Endothelial cell of umbilical vein (primary cell): ENCODE results near the gene AKAP1. TPM values are rescaled to one million over a fixed set of nuclear protein-coding genes. Genes with fewer than 3 reads are reported as not detected.

Experiments
- BruUV-seq: library from RNA; stranded (reverse); fragments of 400-500 nt; replicated peaks from 2 replicates; lab custom pipeline; 2021; lab: Mats Ljungman, UMichigan
- CTCF ChIA-PET: fragments of 300-600, 350-600 bp; sonication (Branson Sonifier 250); formaldehyde crosslinking; loops from one replicate; lab custom pipeline; 2021; ENCODE audit warnings: antibody characterized with exemption, inconsistent platforms; lab: Charles Lee
- POLR2A ChIA-PET: fragments of 300-600, 350-600 bp; sonication (Branson Sonifier 250); formaldehyde crosslinking; loops from one replicate; lab custom pipeline; 2021; ENCODE audit warnings: antibody characterized with exemption, inconsistent platforms; lab: Charles Lee
- DNase-seq: peaks from one replicate; pipeline ENCODE4 v3.0.0-alpha.2; 2011; ENCODE audit warnings: low read depth, low spot score
- FAIRE-seq: peaks from 2 replicates; lab custom pipeline; 2011; peaks lifted over from hg19 to GRCh38; lab: Jason Lieb, UNC
- H2AFZ ChIP-seq: 2 replicates; pipeline ENCODE4 v1.6.0; 2012; ENCODE audit warnings: low read depth, low read length, control low read depth, inconsistent platforms
- H3K27ac ChIP-seq: 2 replicates; pipeline ENCODE4 v1.5.1; 2011; ENCODE audit warnings: low read depth, mild to moderate bottlenecking, control low read depth, low read length, moderate library complexity; ENCODE audit not compliant: insufficient read depth
- H3K27me3 ChIP-seq, 2 experiments: 2 replicates each; pipeline versions ENCODE4 v1.6.0 to v1.6.1; 2011; ENCODE audit warnings: low read length in 2 of 2, mixed read lengths in 1 of 2; ENCODE audit not compliant: control insufficient read depth in 2 of 2, insufficient read depth in 2 of 2
- H3K36me3 ChIP-seq, 2 experiments: 2 replicates in 1 of 2; 3 replicates in 1 of 2; pipeline ENCODE4 v1.5.1; 2011; ENCODE audit warnings: low read length in 2 of 2, mild to moderate bottlenecking in 1 of 2, moderate library complexity in 1 of 2; ENCODE audit not compliant: control insufficient read depth in 2 of 2, insufficient read depth in 2 of 2; ENCODE audit errors: extremely low read depth in 1 of 2
- H3K4me1 ChIP-seq: 3 replicates; pipeline ENCODE4 v1.5.1; 2011; ENCODE audit warnings: mild to moderate bottlenecking, low read length; ENCODE audit not compliant: control insufficient read depth, insufficient read depth; ENCODE audit errors: extremely low read depth
- H3K4me2 ChIP-seq: 2 replicates; pipeline ENCODE4 v1.6.1; 2011; ENCODE audit warnings: low read length, control low read depth, mixed read lengths; ENCODE audit not compliant: insufficient read depth
- H3K4me3 ChIP-seq, 3 experiments: fragments of 200-600 bp in 1 of 3; sonication (generic), shearing (Covaris generic) in 1 of 3; replicated peaks in 1 of 3; 2 replicates each; pipeline ENCODE4 v1.5.1; 2011 to 2016; ENCODE audit warnings: control low read depth in 3 of 3, low read length in 3 of 3, mild to moderate bottlenecking in 2 of 3, inconsistent platforms in 1 of 3, low read depth in 1 of 3, moderate library complexity in 1 of 3; ENCODE audit not compliant: insufficient read depth in 1 of 3
- H3K79me2 ChIP-seq: 2 replicates; pipeline ENCODE4 v1.6.0; 2012; ENCODE audit warnings: low read length, inconsistent platforms; ENCODE audit not compliant: control insufficient read depth, insufficient read depth
- H3K9ac ChIP-seq: replicated peaks from 2 replicates; pipeline ENCODE3; 2011; ENCODE audit warnings: low read length, control low read depth; ENCODE audit not compliant: insufficient read depth; ENCODE audit errors: extremely low read depth
- H3K9me1 ChIP-seq: replicated peaks from 3 replicates; pipeline ENCODE4 v1.6.0; 2011; ENCODE audit warnings: mild to moderate bottlenecking, low read length; ENCODE audit not compliant: control insufficient read depth, insufficient read depth; ENCODE audit errors: extremely low read depth
- H3K9me3 ChIP-seq: replicated peaks from 2 replicates; pipeline ENCODE4 v1.5.1; 2012; ENCODE audit warnings: low read length, inconsistent platforms; ENCODE audit not compliant: control insufficient read depth, insufficient read depth
- H4K20me1 ChIP-seq: replicated peaks from 2 replicates; pipeline ENCODE3; 2011; ENCODE audit warnings: mild to moderate bottlenecking, low read length; ENCODE audit not compliant: control insufficient read depth, insufficient read depth; ENCODE audit errors: extremely low read depth
- CTCF ChIP-seq, 2 donors: IDR thresholded peaks; 1 replicate in 1 of 2; 2 replicates in 1 of 2; pipeline ENCODE4 v1.5.1; 2011; ENCODE audit warnings: low read length in 2 of 2, mild to moderate bottlenecking in 2 of 2, moderate library complexity in 2 of 2, control low read depth in 1 of 2, inconsistent platforms in 1 of 2, low read depth in 1 of 2; ENCODE audit not compliant: insufficient read depth in 1 of 2; ENCODE audit errors: extremely low read depth in 1 of 2
- POLR2AphosphoS5 ChIP-seq: IDR thresholded peaks from 2 replicates; pipeline ENCODE4 v1.6.1; 2012; ENCODE audit warnings: low read depth, mild to moderate bottlenecking, control low read depth, low read length, moderate library complexity; ENCODE audit not compliant: insufficient read depth
- dilution Hi-C: fragments of 300-500 bp; cut with MboI; formaldehyde crosslinking; loops from one replicate; pipeline ENCODE4 v1.15.0; 2019; ENCODE audit warnings: low sequenced_read_pairs; ENCODE audit not compliant: extremely low pct_ligation_motif_present
- intact Hi-C: fragments of 100-400 bp; cut with micrococcal nuclease; formaldehyde crosslinking; loops from one replicate; pipeline ENCODE4 v1.10.0; 2022
- polyA plus RNA-seq, 4 experiments: library from polyadenylated mRNA; depleted of rRNA in 3 of 4; stranded (reverse) in 3 of 4; unstranded in 1 of 4; fragments of >200 nt; gene quantifications; 2 replicates each; pipeline versions ENCODE4 v1.2.1 to v1.2.3, GENCODE V29; 2011 to 2012; ENCODE audit warnings: missing spikeins in 1 of 4
- total RNA-seq: library from RNA; stranded (reverse); gene quantifications from 2 replicates; pipeline ENCODE4 v1.2.3, GENCODE V29; 2021

The AKAP1 gene
- total and polyA plus RNA-seq, 2 donors (not counting 3 experiments of a cell fraction or from before 2014, with no cell fraction given) = 20.9 to 27.7 TPM

- CTCF ChIA-PET = no interaction called here
Observed at GRCh38 chr17:57154921-57155320, 69.9 kb downstream of the AKAP1 start.

GRCh38 chr17:57158325-57158724 lies 73.3 kb downstream of the AKAP1 start:
- Histone ChIP-seq H3K36me3 (no peaks in the 10 kb centered on the region), H3K9ac (no peak overlapping the region), H3K4me2 (no peak overlapping the region), H4K20me1 (no peaks in the 10 kb centered on the region), H3K79me2 (no peaks in the 10 kb centered on the region), H3K9me1 (no peaks in the 10 kb centered on the region), H3K4me1 (no peaks in the 10 kb centered on the region), H3K4me3 (no peak overlapping the region), H2AFZ (no peak overlapping the region), H3K9me3 (no peaks in the 10 kb centered on the region), H3K27ac (no peak overlapping the region), H3K27me3 (peaks cover 0 to 4% of the 10 kb centered on the region in 2 experiments)
- CTCF ChIA-PET = no interaction called here
- POLR2A ChIA-PET = no interaction called here
- DNase-seq (no peak), FAIRE-seq (no peak)
- dilution Hi-C loops (no loop called here), intact Hi-C loops (no loop called here)
- no peak for TF ChIP-seq CTCF (IDR thresholded peaks at IDR 0.05; ENCODE audit: extremely low read depth in 1 of 2, insufficient read depth in 1 of 2, low read depth in 1 of 2, low read length in 2 of 2)
- no TSS peak for BruUV-seq

More at GRCh38 chr17:57154921-57155320, 69.9 kb downstream of the AKAP1 start:
- FAIRE-seq = no peak
- Histone ChIP-seq H3K79me2 (no peaks in the 10 kb centered on the region), H3K9me1 (no peaks in the 10 kb centered on the region), H3K4me1 (no peaks in the 10 kb centered on the region), H3K9me3 (no peaks in the 10 kb centered on the region), H3K4me3 (no peak overlapping the region), H3K36me3 (no peaks in the 10 kb centered on the region), H3K4me2 (no peak overlapping the region), H3K27me3 (peaks cover 0 to 4% of the 10 kb centered on the region in 2 experiments), H2AFZ (no peak overlapping the region), H4K20me1 (no peaks in the 10 kb centered on the region), H3K27ac (no peak overlapping the region), H3K9ac (no peak overlapping the region)
- no peak for DNase-seq
- POLR2A ChIA-PET = no interaction called here
- intact Hi-C loops (no loop called here), dilution Hi-C loops (no loop called here)
- BruUV-seq = no TSS peak
- TF ChIP-seq POLR2AphosphoS5 = no peak
